ENCODE results near the gene CBFB. TPM values are rescaled to one million over a fixed set of nuclear protein-coding genes. Genes with fewer than 3 reads are reported as not detected.

The CBFB gene
- total and polyA plus RNA-seq, 11 donors = 11.3 to 53.6 (median 28.1) TPM

DNA sequence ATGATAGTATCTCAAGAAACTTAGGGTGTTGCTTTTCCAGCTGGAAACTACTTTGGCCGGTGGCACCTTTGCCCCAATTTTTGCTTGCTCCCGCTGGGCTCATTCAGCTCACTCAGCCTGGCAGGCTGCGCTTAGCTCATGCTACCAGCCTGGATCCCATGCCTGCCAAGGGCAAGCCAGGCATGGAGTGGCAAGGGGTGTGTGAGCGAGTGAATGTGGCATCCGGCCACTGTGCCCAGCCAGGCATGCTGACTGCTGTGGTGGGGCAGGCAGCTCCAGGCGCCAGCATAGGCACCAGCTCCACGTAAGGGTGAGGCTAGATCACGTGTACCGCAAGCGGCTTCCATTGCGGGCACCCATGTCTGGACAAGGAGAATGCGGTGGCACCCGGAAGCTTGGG is 112.4 kb downstream of the CBFB start:
- Histone ChIP-seq H3K4me1 (no peaks in the 10 kb centered on the region), H3K27ac (no peak overlapping the region), H3K36me3 (peaks cover 0 to 100% (median 97%) of the 10 kb centered on the region in 9 donors), H3K27me3 (no peaks in the 10 kb centered on the region), H3K4me3 (no peak overlapping the region), H3K9me3 (no peaks in the 10 kb centered on the region)
- TF ChIP-seq POLR2A (IDR thresholded peaks at IDR 0.05) = no peak
- TF ChIP-seq, protein P1, sequence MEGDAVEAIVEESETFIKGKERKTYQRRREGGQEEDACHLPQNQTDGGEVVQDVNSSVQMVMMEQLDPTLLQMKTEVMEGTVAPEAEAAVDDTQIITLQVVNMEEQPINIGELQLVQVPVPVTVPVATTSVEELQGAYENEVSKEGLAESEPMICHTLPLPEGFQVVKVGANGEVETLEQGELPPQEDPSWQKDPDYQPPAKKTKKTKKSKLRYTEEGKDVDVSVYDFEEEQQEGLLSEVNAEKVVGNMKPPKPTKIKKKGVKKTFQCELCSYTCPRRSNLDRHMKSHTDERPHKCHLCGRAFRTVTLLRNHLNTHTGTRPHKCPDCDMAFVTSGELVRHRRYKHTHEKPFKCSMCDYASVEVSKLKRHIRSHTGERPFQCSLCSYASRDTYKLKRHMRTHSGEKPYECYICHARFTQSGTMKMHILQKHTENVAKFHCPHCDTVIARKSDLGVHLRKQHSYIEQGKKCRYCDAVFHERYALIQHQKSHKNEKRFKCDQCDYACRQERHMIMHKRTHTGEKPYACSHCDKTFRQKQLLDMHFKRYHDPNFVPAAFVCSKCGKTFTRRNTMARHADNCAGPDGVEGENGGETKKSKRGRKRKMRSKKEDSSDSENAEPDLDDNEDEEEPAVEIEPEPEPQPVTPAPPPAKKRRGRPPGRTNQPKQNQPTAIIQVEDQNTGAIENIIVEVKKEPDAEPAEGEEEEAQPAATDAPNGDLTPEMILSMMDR (IDR thresholded peaks at IDR 0.05) = no peak
- 96 to 98% (median 98%) methylated on average over 12 to 13 of the region's 13 CpGs for WGBS, 4 donors
- intact Hi-C loops (cut with DNase I) = no loop called here
- ATAC-seq (peak in 2 of 4 donors; percentile 33 to 50), DNase-seq (no peak)

DNA sequence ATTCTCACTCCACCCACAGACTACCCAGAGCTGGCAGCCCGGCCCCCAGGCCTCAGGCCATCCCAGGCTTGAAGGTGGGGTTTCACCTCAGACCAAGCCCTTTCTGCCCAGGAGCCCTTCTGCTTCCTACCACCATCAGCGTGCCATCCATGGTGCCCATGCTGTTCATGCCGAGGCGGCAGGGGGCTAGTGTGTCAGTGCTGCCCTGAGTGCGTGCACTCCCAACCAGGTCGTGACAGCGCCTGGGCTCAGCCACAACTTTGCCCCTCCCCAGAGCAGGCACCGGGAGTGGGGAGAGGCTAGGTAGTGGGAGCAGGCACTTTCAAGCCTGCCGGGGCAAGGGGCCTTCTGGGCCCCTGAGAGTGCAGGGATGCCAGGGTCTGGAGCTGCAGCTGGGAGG is 113.4 kb downstream of the CBFB start:
- ATAC-seq (no peak), DNase-seq (no peak)
- TF ChIP-seq, protein P1 (IDR thresholded peaks at IDR 0.05) = no peak
- TF ChIP-seq POLR2A (IDR thresholded peaks at IDR 0.05) = no peak
- intact Hi-C loops (cut with DNase I) = no loop called here
- H3K27ac ChIP-seq = no peak overlapping the region
- H3K4me1 ChIP-seq = no peaks in the 10 kb centered on the region
- no peaks in the 10 kb centered on the region for H3K9me3 ChIP-seq
- WGBS, 4 donors = 88 to 93% (median 93%) methylated on average over 9 of the region's 9 CpGs; no CpG with 5 or more reads in 1 of the 4 donors
- peaks cover 0 to 100% (median 96%) of the 10 kb centered on the region in 9 donors for H3K36me3 ChIP-seq
- H3K4me3 ChIP-seq = no peak overlapping the region
- H3K27me3 ChIP-seq = no peaks in the 10 kb centered on the region

DNA sequence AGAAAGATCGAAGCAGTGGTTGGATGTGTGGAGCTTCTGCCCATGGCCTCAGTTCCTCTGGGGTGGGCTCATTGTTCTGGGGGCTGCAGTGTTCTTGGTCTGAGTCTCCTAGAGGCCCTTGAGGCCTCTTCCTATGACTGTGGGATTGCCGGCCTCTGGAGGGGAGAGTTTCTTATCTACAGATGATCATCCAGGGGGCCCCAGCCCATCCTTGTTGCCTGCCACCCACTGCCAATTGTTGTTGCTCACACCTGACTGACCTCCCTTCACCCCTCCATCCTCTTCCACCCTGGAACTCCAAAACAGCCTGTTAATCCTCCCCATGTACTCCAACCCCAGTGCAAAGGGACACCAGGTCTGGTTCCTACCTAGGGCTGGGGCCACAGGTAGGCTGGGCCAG is 116.0 kb downstream of the CBFB start:
- WGBS, 4 donors = 84 to 94% (median 92%) methylated on average over 2 of the region's 2 CpGs
- peaks cover 0 to 2% (median 0%) of the 10 kb centered on the region in 9 donors for H3K27me3 ChIP-seq
- peaks cover 0 to 94% (median 85%) of the 10 kb centered on the region in 9 donors for H3K36me3 ChIP-seq
- H3K27ac ChIP-seq = no peak overlapping the region
- TF ChIP-seq, protein P1 (IDR thresholded peaks at IDR 0.05) = no peak
- no peak for TF ChIP-seq POLR2A (IDR thresholded peaks at IDR 0.05)
- H3K9me3 ChIP-seq = no peaks in the 10 kb centered on the region
- no peak for ATAC-seq
- peaks cover 0 to 3% (median 0%) of the 10 kb centered on the region in 12 donors for H3K4me1 ChIP-seq
- DNase-seq = no peak
- no peak overlapping the region for H3K4me3 ChIP-seq
- intact Hi-C loops (cut with DNase I) = no loop called here

DNA sequence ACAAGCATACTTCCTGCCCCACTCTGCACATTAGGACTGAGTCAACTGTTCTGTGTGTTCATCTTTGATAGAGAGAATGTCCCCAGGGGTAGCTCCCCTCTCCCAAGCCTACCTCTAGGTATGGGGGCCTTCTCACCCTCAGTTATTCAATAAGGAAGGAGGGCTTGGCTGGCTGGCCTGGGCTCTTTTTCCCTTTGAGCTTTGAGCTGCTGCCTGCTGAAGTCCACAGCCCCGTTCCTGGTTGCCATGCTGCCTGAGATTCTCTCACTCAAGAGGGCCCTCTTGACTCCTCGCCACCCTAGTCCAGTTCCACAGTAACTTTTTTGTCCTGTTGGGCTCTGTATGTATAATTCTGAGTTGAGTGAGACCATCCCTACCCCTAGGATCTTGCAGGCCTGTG is 116.8 kb downstream of the CBFB start:
- no peak overlapping the region for H3K27ac ChIP-seq
- WGBS, 4 donors = 86 to 92% (median 89%) methylated on average over 2 of the region's 2 CpGs
- ATAC-seq (no peak), DNase-seq (no peak)
- H3K36me3 ChIP-seq = peaks cover 0 to 86% (median 77%) of the 10 kb centered on the region in 9 donors
- TF ChIP-seq POLR2A (IDR thresholded peaks at IDR 0.05) = no peak
- TF ChIP-seq, protein P1 (IDR thresholded peaks at IDR 0.05) = no peak
- intact Hi-C loops (cut with DNase I) = no loop called here
- H3K4me1 ChIP-seq = peaks cover 0 to 11% (median 0%) of the 10 kb centered on the region in 12 donors
- peaks cover 0 to 10% (median 0%) of the 10 kb centered on the region in 9 donors for H3K27me3 ChIP-seq
- no peaks in the 10 kb centered on the region for H3K9me3 ChIP-seq
- no peak overlapping the region for H3K4me3 ChIP-seq
